SK-N-SH (cell line): ENCODE results near the gene ERN1. TPM values are rescaled to one million over a fixed set of nuclear protein-coding genes. Genes with fewer than 3 reads are reported as not detected.

ENCODE experiments used
- CTCF ChIA-PET: fragments of 300-600, 350-600 bp; formaldehyde crosslinking; extraction: SDS; loops from one replicate; lab custom pipeline; 2021; lab: Yijun Ruan, JAX
- POLR2A ChIA-PET: fragments of 350-600 bp; sonication (Branson Sonifier 250); formaldehyde crosslinking; extraction: SDS; loops from one replicate; lab custom pipeline; 2020; ENCODE audit warnings: antibody characterized with exemption, inconsistent platforms; lab: Yijun Ruan, JAX
- DNase-seq: peaks from one replicate; pipeline ENCODE4 v3.0.0; 2012
- H2AFZ ChIP-seq: fragments of 200-600 bp; sonication (generic); 2 replicates; pipeline ENCODE4 v1.8.1; 2016; ENCODE audit warnings: antibody characterized with exemption, mild to moderate bottlenecking, low read depth
- H3F3A ChIP-seq: fragments of 200-600 bp; sonication (generic); replicated peaks from 2 replicates; pipeline ENCODE3; 2016; ENCODE audit warnings: antibody characterized with exemption, mild to moderate bottlenecking; ENCODE audit not compliant: insufficient read depth
- H3K27ac ChIP-seq, 2 experiments: fragments of 200-500 bp in 1 of 2; fragments of 200-600 bp in 1 of 2; sonication (Bioruptor generic) in 1 of 2; sonication (generic), shearing (Covaris generic) in 1 of 2; 2 replicates each; pipeline versions ENCODE4 v1.5.1 to v1.6.1; 2014 to 2016; ENCODE audit warnings: low read depth in 2 of 2, inconsistent platforms in 1 of 2, low read length in 1 of 2, mild to moderate bottlenecking in 1 of 2, mixed read lengths in 1 of 2
- H3K27me3 ChIP-seq: fragments of 200-600 bp; sonication (generic), shearing (Covaris generic); 2 replicates; pipeline ENCODE4 v1.6.1; 2016; ENCODE audit warnings: mixed run types; ENCODE audit not compliant: insufficient read depth
- H3K36me3 ChIP-seq, 2 experiments: fragments of 200-500 bp in 1 of 2; fragments of 200-600 bp in 1 of 2; sonication (Bioruptor generic) in 1 of 2; sonication (generic) in 1 of 2; replicated peaks in 1 of 2; 2 replicates each; pipeline versions ENCODE3 to v1.5.1; 2014 to 2016; ENCODE audit warnings: low read length in 1 of 2, mild to moderate bottlenecking in 1 of 2; ENCODE audit not compliant: insufficient read depth in 2 of 2, control insufficient read depth in 1 of 2
- H3K4me1 ChIP-seq, 2 experiments: fragments of 200-500 bp in 1 of 2; fragments of 200-600 bp in 1 of 2; sonication (Bioruptor generic) in 1 of 2; sonication (generic), shearing (Covaris generic) in 1 of 2; 2 replicates each; pipeline versions ENCODE4 v1.5.1 to v1.6.1; 2014 to 2016; ENCODE audit warnings: low read depth in 1 of 2, low read length in 1 of 2, mixed run types in 1 of 2; ENCODE audit not compliant: insufficient read depth in 2 of 2, control insufficient read depth in 1 of 2
- H3K4me2 ChIP-seq: fragments of 200-600 bp; sonication (generic), shearing (Covaris generic); 2 replicates; pipeline ENCODE4 v1.6.1; 2017; ENCODE audit warnings: mixed run types
- H3K4me3 ChIP-seq, 2 experiments: fragments of 200-500 bp in 1 of 2; fragments of 200-600 bp in 1 of 2; sonication (Bioruptor generic) in 1 of 2; sonication (generic), shearing (Covaris generic) in 1 of 2; 2 replicates each; pipeline versions ENCODE4 v1.5.1 to v1.8.1; 2014 to 2016; ENCODE audit warnings: low read depth in 2 of 2, inconsistent platforms in 1 of 2, low read length in 1 of 2, mild to moderate bottlenecking in 1 of 2, mixed read lengths in 1 of 2, moderate library complexity in 1 of 2
- H3K79me2 ChIP-seq: fragments of 200-600 bp; sonication (generic); 2 replicates; pipeline ENCODE4 v1.8.1; 2017; ENCODE audit warnings: mild to moderate bottlenecking; ENCODE audit not compliant: insufficient read depth
- H3K9ac ChIP-seq: fragments of 200-600 bp; sonication (generic); 2 replicates; pipeline ENCODE4 v1.6.1; 2017; ENCODE audit warnings: mixed run types
- H3K9me2 ChIP-seq: fragments of 200-600 bp; sonication (generic); 2 replicates; pipeline ENCODE4 v1.6.1; 2017; ENCODE audit warnings: mixed run types
- H3K9me3 ChIP-seq: fragments of 200-600 bp; sonication (generic); 2 replicates; pipeline ENCODE4 v1.6.1; 2017; ENCODE audit warnings: mixed run types, mild to moderate bottlenecking, moderate library complexity
- H4K20me1 ChIP-seq: fragments of 200-600 bp; sonication (generic); 2 replicates; pipeline ENCODE4 v1.6.1; 2017; ENCODE audit warnings: mild to moderate bottlenecking, mixed run types; ENCODE audit not compliant: insufficient read depth
- EP300 ChIP-seq, 2 experiments: IDR thresholded peaks; 2 replicates each; pipeline versions ENCODE4 v1.4.0 to v1.6.1; 2012; ENCODE audit warnings: borderline replicate concordance in 1 of 2, low read depth in 1 of 2, low read length in 1 of 2
- FOSL2 ChIP-seq: IDR thresholded peaks from 2 replicates; pipeline ENCODE4 v1.4.0; 2012; ENCODE audit warnings: low read depth, mild to moderate bottlenecking, moderate library complexity, borderline replicate concordance
- FOXJ3 ChIP-seq: sonication (generic); formaldehyde crosslinking; IDR thresholded peaks from 2 replicates; pipeline ENCODE4 v1.5.1; 2020; ENCODE audit warnings: mild to moderate bottlenecking, missing genetic modification reagents
- FOXM1 ChIP-seq: IDR thresholded peaks from 2 replicates; pipeline ENCODE4 v1.4.0; 2012; ENCODE audit warnings: low read depth, mild to moderate bottlenecking
- GABPA ChIP-seq: IDR thresholded peaks from 2 replicates; pipeline ENCODE4 v1.4.0; 2012; ENCODE audit warnings: low read depth, mild to moderate bottlenecking
- MEF2A ChIP-seq: IDR thresholded peaks from 2 replicates; pipeline ENCODE4 v1.4.0; 2012; ENCODE audit warnings: low read depth, borderline replicate concordance
- MXI1 ChIP-seq: IDR thresholded peaks from 2 replicates; pipeline ENCODE4 v1.6.1; 2012; ENCODE audit warnings: mild to moderate bottlenecking, low read depth, low read length, improper control_type of control experiment
- NFIC ChIP-seq: IDR thresholded peaks from 2 replicates; pipeline ENCODE4 v1.4.0; 2012; ENCODE audit warnings: borderline replicate concordance
- RAD21 ChIP-seq: IDR thresholded peaks from 2 replicates; pipeline ENCODE4 v1.6.1; 2012; ENCODE audit warnings: mild to moderate bottlenecking, low read length
- RFX5 ChIP-seq: IDR thresholded peaks from 2 replicates; pipeline ENCODE4 v1.6.1; 2012; ENCODE audit warnings: mild to moderate bottlenecking, improper control_type of control experiment, low read length
- SMC3 ChIP-seq: IDR thresholded peaks from 2 replicates; pipeline ENCODE4 v1.6.1; 2012; ENCODE audit warnings: low read depth, low read length, improper control_type of control experiment
- TCF12 ChIP-seq: IDR thresholded peaks from 2 replicates; pipeline ENCODE4 v1.4.0; 2012
- YY1 ChIP-seq: IDR thresholded peaks from 2 replicates; pipeline ENCODE4 v1.4.0; 2012; ENCODE audit warnings: low read depth, mild to moderate bottlenecking
- WGBS: methylation state at CpG from one replicate; pipeline ENCODE4 v1.1.6; 2017; ENCODE audit warnings: low lambda C conversion rate; 5-methylcytosine and 5-hydroxymethylcytosine counted together
- polyA plus RNA-seq, 3 experiments: library from polyadenylated mRNA; depleted of rRNA; stranded (reverse); fragments of >200 nt; gene quantifications; 2 replicates each; pipeline ENCODE4 v1.2.3, GENCODE V29; 2012
- TF ChIP-seq, protein P1 (sequence below): IDR thresholded peaks from 2 replicates; pipeline ENCODE4 v1.4.0; 2012; ENCODE audit warnings: low read depth, borderline replicate concordance
- TF ChIP-seq, protein P2 (sequence below): IDR thresholded peaks from 2 replicates; pipeline ENCODE4 v1.4.0; 2012; ENCODE audit warnings: low read depth, borderline replicate concordance
- TF ChIP-seq, protein P3 (sequence below): fragments of 200-600 bp; sonication (generic); IDR thresholded peaks from 2 replicates; pipeline ENCODE4 v1.6.1; 2017; ENCODE audit warnings: antibody characterized with exemption, mild to moderate bottlenecking, moderate library complexity

ERN1 gene
- polyA plus RNA-seq, 1 of the 3 experiments (the other 2 are of a cell fraction), result 7.3 TPM

DNA sequence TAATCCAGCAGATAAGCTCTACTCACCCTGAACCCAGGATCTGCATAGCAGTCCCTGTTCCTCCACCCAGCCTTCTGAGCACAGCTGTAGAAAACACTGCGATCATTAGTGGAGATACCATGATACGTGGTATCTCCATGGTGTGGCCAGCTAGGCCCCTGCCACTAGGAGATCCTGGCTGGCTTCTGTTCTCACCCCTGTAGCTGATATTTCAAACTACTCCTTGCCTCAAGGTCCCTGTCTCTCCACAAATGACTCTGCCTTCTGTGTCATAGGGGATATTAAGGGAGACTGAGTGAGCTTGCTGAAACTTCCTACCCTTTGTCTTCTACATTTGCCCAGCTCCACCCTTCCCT, 44.3 kb downstream of the ERN1 start:
- CTCF ChIA-PET, result interaction anchor here (0.8 to 1.1 kb wide), 2 partner anchors 40 to 48 kb away, joined by 3 read pairs; no protein-coding TSS in a partner anchor
- no peak overlapping the region for H3K9ac ChIP-seq

DNA sequence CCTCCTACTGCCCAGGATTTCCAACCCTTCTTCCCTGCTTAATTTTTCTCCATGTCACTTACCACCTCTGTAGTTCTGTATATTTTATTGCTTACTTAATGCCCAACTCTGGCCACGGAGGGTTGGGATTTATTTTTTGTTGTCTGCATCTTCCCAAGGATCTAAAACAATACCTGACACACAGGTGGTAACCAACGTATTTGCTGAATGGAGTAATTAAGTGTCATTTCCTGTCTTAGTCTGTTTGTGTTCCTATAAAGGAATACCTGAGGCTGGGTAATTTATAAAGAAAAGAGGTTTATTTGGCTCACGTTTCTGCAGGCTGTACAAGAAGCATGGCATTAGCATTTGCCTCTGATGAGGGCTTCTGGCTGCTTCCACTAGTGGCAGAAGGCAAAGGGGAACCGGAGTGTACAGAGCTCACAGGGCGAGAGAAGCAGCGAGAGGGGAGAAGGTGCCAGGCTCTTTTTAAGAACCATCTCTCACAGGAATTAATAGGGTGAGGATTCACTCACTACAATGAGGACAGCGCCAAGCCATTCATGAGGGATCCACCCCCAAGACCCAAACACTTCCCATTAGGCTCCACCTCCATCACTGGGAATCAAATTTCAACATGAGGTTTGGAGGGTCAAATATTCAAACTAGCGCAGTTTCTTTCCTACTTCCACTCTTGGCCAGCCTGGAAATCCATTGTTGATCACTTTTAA, 44.8 kb downstream of the ERN1 start:
- Histone ChIP-seq H3K36me3 (no peaks in the 10 kb centered on the region), H3K4me2 (no peak overlapping the region)
- no peak for TF ChIP-seq NFIC
- no peak for TF ChIP-seq RFX5
- no peak for TF ChIP-seq RAD21
- TF ChIP-seq, protein P1, sequence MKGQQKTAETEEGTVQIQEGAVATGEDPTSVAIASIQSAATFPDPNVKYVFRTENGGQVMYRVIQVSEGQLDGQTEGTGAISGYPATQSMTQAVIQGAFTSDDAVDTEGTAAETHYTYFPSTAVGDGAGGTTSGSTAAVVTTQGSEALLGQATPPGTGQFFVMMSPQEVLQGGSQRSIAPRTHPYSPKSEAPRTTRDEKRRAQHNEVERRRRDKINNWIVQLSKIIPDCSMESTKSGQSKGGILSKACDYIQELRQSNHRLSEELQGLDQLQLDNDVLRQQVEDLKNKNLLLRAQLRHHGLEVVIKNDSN, result no peak
- no peak for TF ChIP-seq MXI1
- no peak for TF ChIP-seq FOSL2
- no peak for TF ChIP-seq MEF2A
- no peak for TF ChIP-seq EP300 (IDR thresholded peaks at IDR 0.05; ENCODE audit: borderline replicate concordance in 1 of 2, low read depth in 1 of 2, low read length in 1 of 2)
- TF ChIP-seq SMC3, result no peak

More for the DNA sequence above, 44.3 kb downstream of the ERN1 start:
- Histone ChIP-seq H3K4me1 (peaks cover 12 to 26% of the 10 kb centered on the region in 2 experiments), H3K36me3 (no peaks in the 10 kb centered on the region), H3K4me2 (no peak overlapping the region), H3K4me3 (no peak overlapping the region), H4K20me1 (no peaks in the 10 kb centered on the region), H3K9me3 (no peaks in the 10 kb centered on the region), H3K79me2 (no peaks in the 10 kb centered on the region), H3K27ac (no peak overlapping the region), H2AFZ (no peak overlapping the region), H3K9me2 (no peaks in the 10 kb centered on the region), H3K27me3 (no peaks in the 10 kb centered on the region), H3F3A (no peaks in the 10 kb centered on the region)
- 100% methylated on average over 2 of the region's 2 CpGs for WGBS
- DNase-seq, result no peak
- TF ChIP-seq, protein P2, sequence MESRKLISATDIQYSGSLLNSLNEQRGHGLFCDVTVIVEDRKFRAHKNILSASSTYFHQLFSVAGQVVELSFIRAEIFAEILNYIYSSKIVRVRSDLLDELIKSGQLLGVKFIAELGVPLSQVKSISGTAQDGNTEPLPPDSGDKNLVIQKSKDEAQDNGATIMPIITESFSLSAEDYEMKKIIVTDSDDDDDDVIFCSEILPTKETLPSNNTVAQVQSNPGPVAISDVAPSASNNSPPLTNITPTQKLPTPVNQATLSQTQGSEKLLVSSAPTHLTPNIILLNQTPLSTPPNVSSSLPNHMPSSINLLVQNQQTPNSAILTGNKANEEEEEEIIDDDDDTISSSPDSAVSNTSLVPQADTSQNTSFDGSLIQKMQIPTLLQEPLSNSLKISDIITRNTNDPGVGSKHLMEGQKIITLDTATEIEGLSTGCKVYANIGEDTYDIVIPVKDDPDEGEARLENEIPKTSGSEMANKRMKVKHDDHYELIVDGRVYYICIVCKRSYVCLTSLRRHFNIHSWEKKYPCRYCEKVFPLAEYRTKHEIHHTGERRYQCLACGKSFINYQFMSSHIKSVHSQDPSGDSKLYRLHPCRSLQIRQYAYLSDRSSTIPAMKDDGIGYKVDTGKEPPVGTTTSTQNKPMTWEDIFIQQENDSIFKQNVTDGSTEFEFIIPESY, result no peak
- TF ChIP-seq FOXM1, result no peak
- TF ChIP-seq, protein P1, result no peak
- TF ChIP-seq YY1, result no peak
- no peak for TF ChIP-seq NFIC
- TF ChIP-seq MEF2A, result no peak
- no peak for TF ChIP-seq FOSL2
- TF ChIP-seq FOXJ3 (CRISPR knock-in tag), result no peak
- TF ChIP-seq GABPA, result no peak
- TF ChIP-seq, protein P3, sequence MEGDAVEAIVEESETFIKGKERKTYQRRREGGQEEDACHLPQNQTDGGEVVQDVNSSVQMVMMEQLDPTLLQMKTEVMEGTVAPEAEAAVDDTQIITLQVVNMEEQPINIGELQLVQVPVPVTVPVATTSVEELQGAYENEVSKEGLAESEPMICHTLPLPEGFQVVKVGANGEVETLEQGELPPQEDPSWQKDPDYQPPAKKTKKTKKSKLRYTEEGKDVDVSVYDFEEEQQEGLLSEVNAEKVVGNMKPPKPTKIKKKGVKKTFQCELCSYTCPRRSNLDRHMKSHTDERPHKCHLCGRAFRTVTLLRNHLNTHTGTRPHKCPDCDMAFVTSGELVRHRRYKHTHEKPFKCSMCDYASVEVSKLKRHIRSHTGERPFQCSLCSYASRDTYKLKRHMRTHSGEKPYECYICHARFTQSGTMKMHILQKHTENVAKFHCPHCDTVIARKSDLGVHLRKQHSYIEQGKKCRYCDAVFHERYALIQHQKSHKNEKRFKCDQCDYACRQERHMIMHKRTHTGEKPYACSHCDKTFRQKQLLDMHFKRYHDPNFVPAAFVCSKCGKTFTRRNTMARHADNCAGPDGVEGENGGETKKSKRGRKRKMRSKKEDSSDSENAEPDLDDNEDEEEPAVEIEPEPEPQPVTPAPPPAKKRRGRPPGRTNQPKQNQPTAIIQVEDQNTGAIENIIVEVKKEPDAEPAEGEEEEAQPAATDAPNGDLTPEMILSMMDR, result no peak
- no peak for TF ChIP-seq SMC3
- no peak for TF ChIP-seq TCF12
- no peak for TF ChIP-seq RFX5
- no peak for TF ChIP-seq MXI1
- POLR2A ChIA-PET, result no interaction called here

More for the DNA sequence above, 44.8 kb downstream of the ERN1 start:
- Histone ChIP-seq H2AFZ (no peak overlapping the region), H3K4me1 (peaks cover 12 to 26% of the 10 kb centered on the region in 2 experiments), H3K79me2 (no peaks in the 10 kb centered on the region), H3K9me2 (no peaks in the 10 kb centered on the region), H4K20me1 (no peaks in the 10 kb centered on the region), H3K4me3 (no peak overlapping the region), H3F3A (no peaks in the 10 kb centered on the region), H3K27ac (no peak overlapping the region), H3K9ac (no peak overlapping the region), H3K27me3 (no peaks in the 10 kb centered on the region), H3K9me3 (no peaks in the 10 kb centered on the region)
- no peak for DNase-seq
- WGBS, result 92% methylated on average over 8 of the region's 8 CpGs
- ChIA-PET POLR2A (no interaction called here), CTCF (interaction anchor here (0.8 to 1.1 kb wide), 3 partner anchors 9 to 49 kb away, joined by 3 read pairs; no protein-coding TSS in a partner anchor)
